Mucosa of descending colon (tissue), 3 donors: ENCODE results near the gene SAP30L. TPM values are rescaled to one million over a fixed set of nuclear protein-coding genes. Genes with fewer than 3 reads are reported as not detected.

Experiments
- ATAC-seq: fragments of 200-7000 bp; cut with Tn5 transposase; one replicate; pipeline ENCODE4 v1.9.1; 2020; ENCODE audit warnings: mild to moderate bottlenecking, moderate library complexity
- DNase-seq, 3 donors: peaks; one replicate each; pipeline ENCODE4 v3.0.0-alpha.2; 2020
- H3K36me3 ChIP-seq: fragments of 200-600 bp; one replicate; pipeline ENCODE4 v1.8.0; 2021; ENCODE audit warnings: low read depth, mild to moderate bottlenecking
- H3K4me1 ChIP-seq: fragments of 200-600 bp; one replicate; pipeline ENCODE4 v1.8.0; 2021; ENCODE audit warnings: low read depth, mild to moderate bottlenecking
- H3K4me3 ChIP-seq: fragments of 200-600 bp; one replicate; pipeline ENCODE4 v1.8.0; 2021; ENCODE audit warnings: mild to moderate bottlenecking
- H3K9me3 ChIP-seq: fragments of 200-600 bp; one replicate; pipeline ENCODE4 v1.8.0; 2021; ENCODE audit warnings: mild to moderate bottlenecking
- intact Hi-C, 2 donors: fragments of 100-400 bp; cut with DNase I in 1 of 2; cut with micrococcal nuclease in 1 of 2; formaldehyde crosslinking; loops; one replicate each; pipeline versions ENCODE4 v1.11.0 to v1.11.1; 2022; cut with DNase I, micrococcal nuclease
- total RNA-seq, 3 donors: library from RNA; stranded (reverse); fragmentation: NEBNext Ultra II Directional in 2 of 3; extraction: Animal tissue kit (Norgen Biotek cat#: 25700) in 2 of 3; gene quantifications; one replicate each; pipeline versions ENCODE4 v1.2.1 to v1.2.4, GENCODE V29; 2021 to 2023
- TF ChIP-seq, protein P1 (sequence below): fragments of 200-600 bp; IDR thresholded peaks from one replicate; pipeline ENCODE4 v1.8.0; 2022; ENCODE audit warnings: antibody characterized with exemption, mild to moderate bottlenecking
- donor health status: DM: no; HTN: no; CAD: no; lungs with moderate emphysema.
- donor health status: DM: no; HTN: no; CAD: no.
- donor health status: DM: no; HTN: yes; CAD: no.

Gene SAP30L
- total RNA-seq, 3 donors from 2014 or later, result 55.0 to 65.6 (median 63.5) TPM

GRCh38 chr5:154470137-154470536 lies 24.3 kb downstream of the SAP30L start:
- peaks cover 9% of the 10 kb centered on the region for H3K4me1 ChIP-seq
- ATAC-seq (no peak), DNase-seq (no peak)
- TF ChIP-seq, protein P1, sequence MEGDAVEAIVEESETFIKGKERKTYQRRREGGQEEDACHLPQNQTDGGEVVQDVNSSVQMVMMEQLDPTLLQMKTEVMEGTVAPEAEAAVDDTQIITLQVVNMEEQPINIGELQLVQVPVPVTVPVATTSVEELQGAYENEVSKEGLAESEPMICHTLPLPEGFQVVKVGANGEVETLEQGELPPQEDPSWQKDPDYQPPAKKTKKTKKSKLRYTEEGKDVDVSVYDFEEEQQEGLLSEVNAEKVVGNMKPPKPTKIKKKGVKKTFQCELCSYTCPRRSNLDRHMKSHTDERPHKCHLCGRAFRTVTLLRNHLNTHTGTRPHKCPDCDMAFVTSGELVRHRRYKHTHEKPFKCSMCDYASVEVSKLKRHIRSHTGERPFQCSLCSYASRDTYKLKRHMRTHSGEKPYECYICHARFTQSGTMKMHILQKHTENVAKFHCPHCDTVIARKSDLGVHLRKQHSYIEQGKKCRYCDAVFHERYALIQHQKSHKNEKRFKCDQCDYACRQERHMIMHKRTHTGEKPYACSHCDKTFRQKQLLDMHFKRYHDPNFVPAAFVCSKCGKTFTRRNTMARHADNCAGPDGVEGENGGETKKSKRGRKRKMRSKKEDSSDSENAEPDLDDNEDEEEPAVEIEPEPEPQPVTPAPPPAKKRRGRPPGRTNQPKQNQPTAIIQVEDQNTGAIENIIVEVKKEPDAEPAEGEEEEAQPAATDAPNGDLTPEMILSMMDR, result no peak
- no peaks in the 10 kb centered on the region for H3K9me3 ChIP-seq
- intact Hi-C loops, result loop anchor here in 1 of 2 donors (5.0 kb wide), 1 partner anchor 137 kb away; no protein-coding TSS in a partner anchor
- no peak overlapping the region for H3K4me3 ChIP-seq
- H3K36me3 ChIP-seq, result no peaks in the 10 kb centered on the region

- TF ChIP-seq, protein P1, result no peak
- Histone ChIP-seq H3K9me3 (no peaks in the 10 kb centered on the region), H3K36me3 (no peaks in the 10 kb centered on the region), H3K4me1 (peaks cover 20% of the 10 kb centered on the region), H3K4me3 (no peak overlapping the region)
- intact Hi-C loops, result loop anchor here in 1 of 2 donors (5.0 kb wide), 1 partner anchor 136 kb away; no protein-coding TSS in a partner anchor
- DNase-seq, result no peak
- no peak for ATAC-seq
Observed at GRCh38 chr5:154470947-154471870, 25.4 kb downstream of the SAP30L start.

DNA sequence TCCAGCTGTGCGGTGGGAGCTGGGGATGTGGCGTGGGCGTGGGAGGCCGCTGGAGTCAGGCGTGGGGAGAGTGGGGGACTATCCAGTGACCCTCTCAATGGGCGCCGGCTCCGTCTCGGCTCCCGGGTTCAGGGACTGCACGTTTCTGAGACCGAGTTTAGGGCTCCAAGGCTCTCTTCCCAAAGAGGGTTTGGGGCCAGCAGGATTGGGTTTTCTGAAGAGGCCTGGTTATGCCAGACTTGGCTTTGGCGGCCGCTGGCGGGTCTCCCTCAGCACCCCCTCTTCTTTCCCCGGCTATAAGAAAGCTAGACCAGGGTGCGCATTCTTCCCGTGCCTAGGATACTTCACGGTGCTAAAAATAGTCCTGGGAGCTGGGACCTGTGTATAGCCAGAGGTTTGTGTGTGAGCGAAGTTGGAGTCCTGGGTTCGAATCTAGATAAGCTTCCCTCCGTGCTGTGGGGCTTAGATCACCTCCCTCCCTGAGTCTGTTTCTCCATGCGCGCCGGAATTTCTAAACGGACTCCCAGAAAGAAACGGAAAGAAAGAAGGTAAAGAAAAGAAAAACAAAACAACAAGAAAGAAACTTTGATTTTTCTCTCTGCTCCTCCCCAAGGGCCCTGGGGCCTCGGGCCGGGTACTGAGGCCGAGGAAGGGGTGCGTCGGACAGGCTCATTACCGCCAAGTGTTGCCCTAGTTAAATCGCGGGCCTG lies 27.2 kb downstream of the SAP30L start:
- no peak for DNase-seq
- peaks cover 31% of the 10 kb centered on the region for H3K4me1 ChIP-seq
- no peak overlapping the region for H3K4me3 ChIP-seq
- ATAC-seq, result no peak
- no peaks in the 10 kb centered on the region for H3K36me3 ChIP-seq
- H3K9me3 ChIP-seq, result no peaks in the 10 kb centered on the region
- TF ChIP-seq, protein P1, result no peak
- intact Hi-C loops, result loop anchor here in 1 of 2 donors (5.0 kb wide), 1 partner anchor 134 kb away; no protein-coding TSS in a partner anchor

- intact Hi-C loops, result loop anchor here in 1 of 2 donors (5.0 kb wide), 1 partner anchor 134 kb away; no protein-coding TSS in a partner anchor
- DNase-seq, result no peak
- no peak for ATAC-seq
- H3K9me3 ChIP-seq, result no peaks in the 10 kb centered on the region
- H3K4me3 ChIP-seq, result no peak overlapping the region
- H3K36me3 ChIP-seq, result no peaks in the 10 kb centered on the region
- peaks cover 37% of the 10 kb centered on the region for H3K4me1 ChIP-seq
- TF ChIP-seq, protein P1, result no peak
Observed at GRCh38 chr5:154473581-154474283, 27.9 kb downstream of the SAP30L start.
